GM04503 (cell line): ENCODE results near the gene PLA1A.
A peak's percentile ranks its signal among the peaks of the same experiment; 100 is the strongest.

Experiments
- DNase-seq: peaks from one replicate; pipeline ENCODE4 v3.0.0-alpha.2; 2012; ENCODE audit warnings: low read depth

The PLA1A gene

DNA sequence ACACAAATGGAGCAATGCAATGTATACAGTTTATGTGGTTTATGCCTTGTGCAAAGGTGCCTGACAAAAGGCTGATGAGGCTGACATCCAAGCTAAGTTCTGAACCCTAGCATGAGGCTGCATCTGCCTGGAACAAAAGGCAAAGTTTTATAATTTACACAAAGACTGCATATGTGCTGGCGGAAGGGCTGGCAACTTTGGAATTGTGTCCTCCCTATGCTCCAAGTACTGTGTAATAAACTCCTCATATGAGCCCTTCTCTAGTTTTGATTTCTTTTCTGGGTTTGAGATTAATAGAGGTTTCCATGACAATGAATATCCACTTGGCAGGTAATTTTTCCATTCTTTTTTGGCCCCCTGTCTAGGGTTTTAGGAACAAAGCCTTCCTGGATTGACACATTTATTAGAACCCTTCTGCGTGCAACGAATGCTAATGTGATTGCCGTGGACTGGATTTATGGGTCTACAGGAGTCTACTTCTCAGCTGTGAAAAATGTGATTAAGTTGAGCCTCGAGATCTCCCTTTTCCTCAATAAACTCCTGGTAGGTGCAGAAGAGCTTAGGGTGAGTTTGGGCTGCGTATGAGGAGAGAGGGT, 10.8 kb downstream of the PLA1A start:
- DNase-seq: no peak

DNA sequence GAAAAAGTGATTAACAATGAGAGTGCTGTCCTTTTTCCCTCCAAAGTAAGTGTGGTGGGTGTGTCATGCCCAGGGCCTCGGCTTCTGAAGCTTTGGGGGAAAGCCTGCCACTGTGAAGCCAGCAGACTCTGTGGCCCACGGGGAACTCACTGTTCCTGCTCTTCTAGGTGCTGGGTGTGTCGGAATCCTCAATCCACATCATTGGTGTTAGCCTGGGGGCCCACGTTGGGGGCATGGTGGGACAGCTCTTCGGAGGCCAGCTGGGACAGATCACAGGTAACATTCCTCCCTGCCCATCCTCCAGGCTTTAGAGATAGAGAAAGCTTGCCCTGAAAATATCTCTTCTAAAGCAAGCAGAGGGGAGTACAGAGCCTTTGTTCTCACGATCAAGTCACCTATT, 11.6 kb downstream of the PLA1A start:
- DNase-seq: no peak

DNA sequence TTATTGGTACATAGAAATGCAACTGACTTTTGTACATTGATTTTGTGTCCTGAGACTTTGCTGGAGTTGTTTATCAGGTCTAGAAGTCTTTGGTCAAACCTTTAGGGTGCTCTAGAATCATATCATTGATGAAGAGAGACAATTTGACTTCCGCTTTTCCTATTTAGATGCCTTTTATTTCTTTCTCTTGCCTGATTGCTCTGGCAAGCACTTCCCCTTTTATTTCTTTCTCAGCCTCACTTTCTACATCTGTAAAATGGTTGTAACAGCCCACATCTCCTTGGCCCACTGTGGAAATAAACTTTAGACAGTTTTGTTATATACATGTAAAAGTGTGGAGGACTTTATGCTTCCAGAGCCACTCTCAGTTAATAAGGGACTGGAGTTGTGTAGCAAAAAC, 14.0 kb downstream of the PLA1A start:
- DNase-seq: no peak

DNA sequence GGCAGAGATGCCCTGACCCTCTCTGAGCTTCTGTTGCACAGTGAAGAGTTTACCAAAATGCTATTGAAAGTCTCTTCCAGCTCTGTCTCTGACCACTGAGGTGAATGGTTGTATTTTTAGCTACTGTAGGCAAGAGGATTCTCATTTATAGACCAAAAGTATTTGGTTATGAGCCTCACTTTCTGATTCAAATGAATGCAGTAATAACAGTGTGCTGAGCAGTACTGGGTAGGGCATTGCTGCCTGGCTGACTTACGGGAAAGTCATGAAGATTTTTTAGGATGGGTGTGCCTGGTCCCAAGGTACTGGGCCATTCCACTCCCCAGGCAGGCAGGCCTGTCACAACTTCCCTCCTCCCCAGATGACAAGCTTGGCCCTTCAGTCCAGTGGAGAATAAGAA, 15.5 kb downstream of the PLA1A start:
- no peak for DNase-seq

DNA sequence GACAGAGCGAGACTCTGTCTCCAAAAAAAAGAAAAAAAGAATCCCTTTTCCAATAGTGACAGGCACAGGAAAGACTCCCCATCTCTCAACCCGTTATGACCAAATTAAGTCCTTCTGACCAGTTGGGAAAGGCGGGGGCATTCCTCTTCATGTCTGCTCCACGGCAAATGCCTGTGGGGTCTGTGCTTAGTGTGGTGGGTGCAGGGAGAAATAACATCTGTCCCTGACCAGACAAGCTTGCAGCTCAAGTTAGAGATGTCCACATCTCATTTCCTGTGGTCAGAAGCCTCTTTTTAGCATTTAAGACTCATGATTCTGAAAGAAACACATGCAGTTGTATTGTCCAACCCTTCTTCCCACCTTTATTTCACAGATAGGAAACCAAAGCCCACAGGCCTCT, 16.2 kb downstream of the PLA1A start:
- no peak for DNase-seq

DNA sequence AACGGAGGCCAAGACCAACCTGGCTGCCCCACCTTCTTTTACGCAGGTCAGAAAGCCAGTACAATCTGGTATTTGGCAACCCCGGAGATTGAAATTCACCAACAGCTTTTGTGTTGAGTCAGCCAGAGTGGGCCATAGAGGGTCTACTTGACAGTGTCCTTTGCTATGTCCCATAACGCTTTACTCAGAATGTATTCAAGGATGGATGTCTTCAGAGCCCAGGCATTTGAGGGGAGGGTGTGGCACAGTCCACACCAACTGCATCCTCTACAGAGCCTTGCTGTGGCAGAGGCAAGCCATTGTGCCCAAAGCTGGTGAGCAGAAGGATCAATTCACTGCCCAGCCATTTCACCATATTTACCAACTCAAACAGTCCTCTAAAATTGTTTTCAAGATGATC, 18.4 kb downstream of the PLA1A start:
- no peak for DNase-seq

DNA sequence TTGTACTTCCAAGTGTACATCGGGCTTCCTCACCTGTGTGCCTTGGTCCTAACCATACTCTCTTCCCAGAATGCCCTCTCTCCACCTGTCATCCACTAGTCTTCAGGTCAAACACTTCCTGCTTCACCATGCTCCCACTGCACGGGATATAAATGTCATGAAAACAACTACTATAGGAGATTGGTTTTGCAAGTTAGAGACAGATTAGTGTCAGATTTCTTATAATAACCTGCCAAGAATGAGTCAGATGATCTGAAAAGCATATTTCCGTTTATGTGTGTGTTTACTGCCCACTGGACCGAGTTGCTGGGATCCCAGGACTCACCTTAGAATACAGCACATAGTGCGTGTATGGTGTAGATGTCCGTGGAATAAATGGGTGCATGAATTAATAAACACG, 21.4 kb downstream of the PLA1A start:
- no peak for DNase-seq

DNA sequence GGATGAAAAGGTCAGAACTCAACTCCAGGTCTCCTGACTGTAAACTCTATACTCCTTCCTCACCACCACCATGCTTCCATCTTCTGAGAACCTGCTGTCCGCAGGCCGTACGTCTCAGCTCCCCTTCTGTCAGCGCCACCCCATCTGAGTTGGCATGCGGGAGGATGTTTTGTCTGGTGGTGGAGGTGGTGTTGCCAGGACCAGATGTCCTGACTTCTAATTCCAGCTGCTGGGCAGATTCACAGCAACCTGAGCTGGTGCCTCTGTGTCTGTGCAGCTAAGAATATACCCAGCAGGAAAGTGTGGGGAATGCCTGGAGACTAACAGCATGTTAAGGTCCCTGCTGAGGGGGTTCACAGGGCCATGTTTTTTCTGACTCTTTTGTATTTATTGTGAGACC, 23.2 kb downstream of the PLA1A start:
- DNase-seq: no peak

DNA sequence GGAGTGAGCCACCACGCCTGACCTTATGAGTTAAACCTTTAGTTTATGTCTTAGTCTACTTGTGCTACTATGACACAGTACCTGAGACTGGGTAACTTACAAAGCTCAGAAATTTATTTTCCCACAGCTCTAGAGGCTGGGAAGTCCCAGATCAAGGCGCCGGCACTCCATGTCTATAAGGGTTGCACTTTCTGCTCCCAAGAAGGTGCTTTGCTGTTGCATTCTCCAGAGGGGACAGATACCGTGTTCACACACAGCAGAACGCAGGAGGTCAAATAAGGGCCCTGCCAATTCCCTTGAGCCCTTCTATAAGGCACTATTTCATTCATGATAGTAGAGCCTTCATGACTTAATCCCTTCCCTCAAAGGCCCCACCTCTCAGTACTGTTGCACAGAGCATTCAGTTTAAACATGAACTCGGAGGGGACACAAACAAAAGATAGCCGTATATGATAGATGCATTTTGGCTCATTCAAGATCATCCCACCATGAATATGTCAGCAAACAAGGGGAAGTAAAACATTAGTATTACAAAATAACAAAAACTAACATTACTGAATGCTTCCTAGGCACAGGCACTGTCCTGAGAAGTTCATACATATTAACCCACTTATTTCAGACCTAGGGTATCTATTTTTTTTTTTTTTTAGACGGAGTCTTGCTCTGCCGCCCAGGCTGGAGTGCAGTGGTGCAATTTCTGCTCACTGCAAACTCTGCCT, 26.5 kb downstream of the PLA1A start:
- DNase-seq: no peak

DNA sequence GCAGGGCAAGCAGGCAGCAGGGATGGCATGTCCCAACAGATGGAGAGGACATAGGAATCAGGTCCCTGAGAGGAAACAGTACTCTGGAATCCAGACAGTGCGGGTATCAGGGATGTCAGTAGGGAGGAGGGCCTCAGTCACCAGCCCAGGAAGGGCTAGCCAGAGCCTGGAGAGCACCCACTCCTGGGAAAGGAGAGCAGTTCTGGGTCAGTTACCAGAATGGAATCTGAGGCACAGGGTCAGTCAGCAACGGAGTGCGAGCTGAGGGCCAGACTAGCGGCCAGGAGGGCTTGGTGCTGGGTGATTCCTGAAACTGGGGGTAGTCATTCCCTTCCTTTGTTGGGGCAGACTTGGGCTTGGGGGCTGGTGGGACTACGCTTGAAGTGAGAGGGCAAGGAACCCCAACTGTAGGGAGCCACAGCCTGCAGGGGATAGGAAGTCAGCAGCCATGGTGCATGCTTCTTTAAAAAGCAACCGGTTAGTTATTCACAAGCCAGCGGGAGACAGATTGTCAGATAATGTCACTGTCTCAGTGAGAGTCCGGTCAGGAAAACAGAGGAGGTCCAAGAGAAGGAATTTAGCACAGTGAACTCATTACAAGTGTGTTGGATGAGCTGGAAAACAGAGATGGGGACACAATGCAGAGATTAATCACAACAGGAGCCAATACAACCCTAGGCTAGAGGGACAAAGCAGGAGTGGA, 27.9 kb downstream of the PLA1A start:
- no peak for DNase-seq

DNA sequence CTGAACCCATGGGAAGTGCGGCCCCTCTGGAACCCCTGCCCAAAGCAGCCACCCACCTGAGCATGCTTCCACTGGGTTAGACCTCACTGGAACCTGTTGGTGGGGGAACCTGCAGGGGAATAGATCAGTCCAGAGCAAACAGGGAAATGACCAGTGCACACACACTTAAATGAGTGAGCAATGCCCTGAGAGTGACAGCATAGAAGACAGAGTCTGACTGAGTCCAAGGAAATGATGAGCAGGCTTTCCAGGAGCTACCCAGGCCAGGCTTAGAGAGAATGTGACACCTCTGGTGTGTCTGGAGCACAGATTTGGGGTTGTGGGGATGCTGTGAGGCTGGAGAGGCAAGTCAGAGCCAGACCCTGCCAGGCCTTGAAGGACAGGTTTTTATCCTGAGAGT, 28.5 kb downstream of the PLA1A start:
- no peak for DNase-seq

DNA sequence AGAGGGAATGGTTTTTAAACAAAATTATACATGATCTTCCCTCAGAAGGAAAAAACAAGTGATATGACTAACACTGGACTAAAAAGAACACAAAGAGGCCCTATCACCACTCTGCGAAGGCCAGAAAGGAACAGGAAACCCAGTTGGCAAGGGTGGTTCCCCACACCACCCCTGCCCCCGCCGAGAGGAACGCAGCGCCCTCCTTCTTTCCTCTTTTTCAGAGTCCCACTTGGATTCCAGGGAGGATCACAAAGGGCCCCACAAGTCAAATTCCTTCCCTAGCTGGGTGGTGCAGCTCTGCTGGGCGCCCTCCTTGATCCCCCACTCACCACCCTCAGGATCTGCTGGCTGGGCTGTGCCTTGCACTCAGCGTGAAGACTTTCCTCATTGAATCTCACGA, 29.8 kb downstream of the PLA1A start:
- DNase-seq: no peak

DNA sequence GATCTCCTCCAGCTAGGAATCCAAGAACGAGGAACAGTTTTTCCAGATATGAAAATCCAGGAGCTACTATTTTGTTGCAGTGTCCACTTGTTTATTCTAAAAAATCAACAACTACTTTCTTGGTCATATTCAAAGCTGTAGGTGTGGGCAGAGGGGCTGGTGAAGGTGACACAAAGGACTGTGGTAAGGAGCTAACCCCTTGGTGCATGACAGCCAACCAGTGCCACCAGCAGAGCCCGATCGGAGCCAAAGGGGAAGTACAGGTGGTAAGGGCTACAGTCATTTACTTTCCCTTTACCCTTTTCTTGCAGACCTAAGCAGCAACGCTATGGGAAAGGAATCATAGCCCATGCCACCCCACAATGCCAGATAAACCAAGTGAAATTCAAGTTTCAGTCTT, 30.7 kb downstream of the PLA1A start:
- DNase-seq: no peak

DNA sequence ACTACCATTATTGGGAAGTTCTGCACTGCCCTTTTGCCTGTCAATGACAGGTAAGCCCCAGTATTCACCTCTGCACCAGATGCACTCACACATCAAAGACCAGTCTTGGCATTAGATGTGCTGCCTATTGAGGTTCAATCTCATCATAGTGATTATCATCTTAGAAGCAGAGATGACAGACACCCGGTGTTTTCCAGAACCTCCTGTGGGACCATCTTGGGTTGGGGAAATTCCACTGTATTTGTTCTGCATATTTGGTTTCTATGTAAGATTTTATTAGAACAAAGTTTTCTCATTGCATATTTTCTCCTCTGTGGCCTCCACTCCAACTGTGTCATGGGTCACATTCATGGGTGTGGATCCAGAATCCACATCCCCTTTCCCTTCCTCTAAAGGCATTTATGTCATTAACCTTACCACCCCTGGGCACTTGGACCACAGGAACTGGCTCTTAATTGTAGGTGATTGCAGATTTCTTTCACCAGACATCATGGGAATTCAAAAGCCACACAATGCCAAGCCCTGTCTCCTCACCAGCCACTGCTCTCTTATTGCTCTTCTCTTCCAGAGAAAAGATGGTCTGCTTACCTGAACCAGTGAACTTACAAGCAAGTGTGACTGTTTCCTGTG, 31.2 kb downstream of the PLA1A start:
- peak; percentile 78 for DNase-seq

DNA sequence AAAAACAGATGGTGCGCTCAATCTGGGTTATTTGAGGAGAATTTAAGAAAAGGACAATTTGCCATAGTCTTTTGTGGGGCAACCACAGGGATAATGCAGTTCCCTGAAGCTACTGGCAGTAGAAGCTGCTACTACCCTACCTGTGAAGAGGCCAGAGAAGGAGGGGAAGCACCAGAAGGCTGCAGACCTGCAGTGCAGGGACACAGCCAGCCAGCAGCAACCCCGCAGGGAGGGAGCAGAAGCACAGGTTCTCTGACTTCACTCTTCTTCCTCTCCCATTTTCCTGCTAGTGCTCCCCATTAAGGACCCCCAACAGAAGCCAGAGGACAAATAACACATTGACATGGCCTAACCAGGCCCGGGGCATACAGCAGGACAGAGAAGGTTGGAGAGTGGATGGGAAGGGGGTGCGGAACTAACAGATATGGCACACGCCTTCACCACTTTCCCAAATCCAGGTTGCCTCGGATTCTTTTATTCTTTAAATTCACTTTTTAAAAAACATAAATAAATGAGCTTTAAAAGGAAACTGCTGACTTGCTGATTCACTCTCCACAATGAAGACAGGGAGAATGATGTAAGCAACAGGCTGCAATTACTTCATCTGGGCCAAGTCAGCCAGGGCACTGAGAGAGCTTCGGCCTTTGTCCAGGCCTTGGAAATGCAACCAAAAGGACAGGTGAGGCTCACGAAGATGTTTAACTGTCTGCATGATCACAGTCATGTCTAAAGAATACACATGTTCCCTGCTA, 32.6 kb downstream of the PLA1A start:
- DNase-seq: peak; percentile 35

DNA sequence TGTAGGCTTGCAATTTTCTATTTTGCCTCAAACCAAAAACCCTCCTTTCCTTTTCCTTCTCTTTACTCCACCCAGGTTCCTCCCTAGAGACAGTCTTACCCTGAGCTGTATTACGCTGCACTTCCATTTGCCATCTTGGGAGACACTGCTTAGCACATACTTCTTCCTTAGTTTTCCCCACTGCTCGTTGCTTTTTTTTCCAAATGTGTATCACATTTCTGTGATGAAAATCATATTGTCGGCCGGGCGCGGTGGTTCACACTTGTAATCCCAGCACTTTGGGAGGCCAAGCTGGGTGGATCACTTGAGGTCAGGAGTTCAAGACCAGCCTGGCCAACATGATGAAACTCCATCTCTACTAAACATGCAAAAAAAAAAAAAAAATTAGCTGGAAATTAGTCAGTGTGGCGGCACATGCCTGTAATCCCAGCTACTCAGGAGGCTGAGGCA, 33.2 kb downstream of the PLA1A start:
- DNase-seq: no peak

DNA sequence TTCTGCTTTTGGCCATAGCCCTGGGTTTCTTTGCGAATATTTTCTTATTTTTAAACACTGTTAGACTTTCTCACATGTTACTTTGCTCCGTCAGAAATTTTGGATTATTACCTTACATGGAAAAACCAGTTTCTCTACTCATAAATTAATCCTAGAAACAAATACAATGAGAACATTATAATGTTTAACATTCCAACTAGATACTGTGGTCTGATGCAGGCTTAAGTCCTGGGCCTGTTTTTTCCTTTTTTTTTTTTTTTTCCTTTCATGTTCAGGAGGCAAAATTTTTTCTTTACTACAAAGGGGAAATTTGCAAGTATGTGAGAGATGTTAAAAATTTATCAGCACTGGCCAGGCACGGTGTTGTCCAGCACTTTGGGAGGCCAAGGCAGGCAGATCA, 33.8 kb downstream of the PLA1A start:
- DNase-seq: no peak

DNA sequence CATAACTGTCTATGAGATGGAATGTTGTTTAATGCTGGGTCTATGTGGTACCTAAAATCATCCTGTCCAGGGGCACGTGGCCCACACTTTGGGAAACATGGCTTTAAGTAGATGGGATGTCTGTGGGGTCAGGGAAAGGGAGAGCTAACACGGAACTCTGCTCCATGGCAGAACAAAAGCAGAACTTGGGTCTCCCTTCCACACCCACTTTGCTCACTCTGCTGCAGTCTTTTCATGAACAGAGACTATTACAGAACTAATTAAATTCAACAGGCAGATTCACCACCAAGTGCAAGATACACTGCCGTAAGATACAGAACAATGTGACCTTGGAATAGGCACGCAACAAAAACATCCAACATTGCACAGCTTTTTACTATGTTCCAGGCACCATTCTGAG, 34.5 kb downstream of the PLA1A start:
- no peak for DNase-seq

DNA sequence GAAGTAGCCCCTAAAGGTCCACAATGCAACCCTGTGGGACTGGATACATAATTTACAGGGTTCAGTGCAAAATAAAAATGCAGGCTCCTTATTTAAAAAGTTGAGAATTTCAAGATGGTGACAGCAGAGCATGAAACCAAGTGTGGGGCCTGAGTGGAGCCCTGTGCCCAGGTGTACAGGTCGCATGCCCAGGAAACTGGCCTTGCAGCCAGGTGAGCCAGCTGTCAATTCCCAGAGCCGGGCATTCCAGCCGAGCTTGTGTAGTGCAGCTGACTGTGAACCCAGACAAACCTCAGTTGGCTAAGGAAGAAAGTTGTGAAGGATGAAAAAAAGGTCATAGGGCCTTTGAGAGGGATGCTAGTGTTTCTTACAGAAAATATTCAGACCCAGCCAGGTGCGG, 35.1 kb downstream of the PLA1A start:
- no peak for DNase-seq

DNA sequence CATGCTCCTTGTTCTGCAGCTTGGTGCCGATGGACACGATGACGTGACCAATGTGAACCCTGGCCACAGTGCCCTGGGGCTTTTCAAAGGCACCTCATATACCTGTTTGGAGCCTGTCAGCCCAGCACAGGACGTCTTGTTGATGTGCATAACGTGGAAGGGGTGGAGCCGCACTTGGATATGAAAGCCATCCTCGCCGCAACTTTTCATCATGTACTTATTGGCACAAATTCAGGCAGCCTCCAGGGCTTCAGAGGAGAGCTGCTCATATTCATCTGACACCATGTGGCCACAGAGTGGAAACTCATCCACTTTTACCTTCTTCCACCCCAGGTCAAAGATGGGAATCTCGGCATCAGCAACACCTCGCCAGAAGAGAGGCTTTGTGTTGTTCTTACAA, 38.0 kb downstream of the PLA1A start:
- DNase-seq: no peak

DNA sequence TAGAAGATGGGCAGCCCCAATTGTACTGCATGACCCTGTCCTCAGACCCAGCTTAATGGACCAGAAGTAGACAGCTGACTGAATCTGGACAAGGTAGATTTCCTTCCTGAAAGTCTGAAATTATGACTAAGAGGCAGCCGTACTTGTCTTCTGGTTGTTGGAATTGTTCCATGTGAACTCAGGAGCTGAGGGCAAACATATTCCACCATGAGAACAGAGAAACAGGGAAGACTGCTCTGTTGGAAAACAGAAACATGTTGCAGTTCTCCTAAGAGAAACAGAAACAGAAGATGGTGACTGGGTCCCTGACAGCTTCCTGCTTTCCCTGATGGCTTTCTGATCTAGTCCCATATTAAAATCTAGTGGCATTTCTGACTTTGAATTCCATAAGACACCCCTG, 38.6 kb downstream of the PLA1A start:
- no peak for DNase-seq

DNA sequence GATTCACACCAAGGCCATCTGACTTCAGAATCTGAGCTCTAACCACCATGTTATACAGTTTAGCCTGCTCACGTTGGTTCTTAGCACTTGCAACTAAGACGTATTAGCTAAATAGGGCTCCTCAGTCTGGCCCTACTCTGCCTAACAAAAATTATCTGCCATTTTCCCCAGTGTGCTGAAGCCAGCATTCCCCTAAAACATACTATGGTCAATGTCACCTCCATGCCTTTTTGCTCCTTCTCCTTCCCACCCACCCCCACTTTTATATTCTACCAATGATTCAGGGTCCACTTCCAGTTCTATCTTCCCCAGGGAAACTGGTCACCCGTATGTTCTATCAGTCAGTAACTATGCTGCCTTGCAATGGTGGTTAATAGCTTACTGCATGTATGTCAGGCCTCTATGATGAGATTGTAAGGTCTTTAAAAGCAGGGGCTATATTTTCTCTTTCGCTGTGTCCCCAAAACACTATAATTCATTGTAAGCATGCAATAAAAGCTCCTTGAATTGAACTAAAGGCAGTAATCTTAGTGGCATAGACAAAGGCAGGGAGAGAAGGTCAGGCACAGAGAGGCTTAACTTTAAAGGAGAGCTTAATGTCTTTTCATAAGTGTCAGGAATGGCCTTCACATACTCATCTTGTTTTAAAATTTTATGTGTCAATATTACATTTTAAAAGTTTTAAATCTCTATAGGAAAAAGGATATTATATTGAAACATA, 39.4 kb downstream of the PLA1A start:
- DNase-seq: no peak
